Measurements from ENCODE around the gene TRAPPC2L.

GRCh38 chr16:88902744-88903143 lies 45.8 kb downstream of the TRAPPC2L start:
- TF ChIP-seq CBX5 (CRISPR knock-in tag; IDR thresholded peaks at IDR 0.05; ENCODE audit: borderline replicate concordance) (no peak), MYC (CRISPR knock-in tag; IDR thresholded peaks at IDR 0.05; ENCODE audit: borderline replicate concordance) (no peak), ZNF646 (CRISPR knock-in tag; IDR thresholded peaks at IDR 0.05) (no peak)

Measured in HepG2 (cell line).